Stimulated activated naive CD8-positive, alpha-beta T cell treated with anti-CD3 and anti-CD28 coated beads, Interleukin-15, Interleukin-2, amounts not matched to agents 100 ng/mL and 50 ng/mL, for 24 hours (primary cell): ENCODE results near the gene S100A4.
"Not testable (repeated sequence)": the region's sequence is repeated elsewhere in the genome, so short reads cannot be mapped to it uniquely, and the experiment has no call there.

Experiments used
- H3K27ac Mint-ChIP-seq: one replicate; pipeline ENCODE4 v1.8.0; 2021; ENCODE audit warnings: mild to moderate bottlenecking, mixed read lengths
- H3K27me3 Mint-ChIP-seq: one replicate; pipeline ENCODE4 v1.8.0; 2021; ENCODE audit warnings: mixed read lengths
- H3K36me3 Mint-ChIP-seq: one replicate; pipeline ENCODE4 v1.8.0; 2021; ENCODE audit warnings: low read depth, mixed read lengths
- H3K4me1 Mint-ChIP-seq: one replicate; pipeline ENCODE4 v1.8.0; 2021; ENCODE audit warnings: low read depth, mixed read lengths
- H3K4me3 Mint-ChIP-seq: one replicate; pipeline ENCODE4 v1.8.0; 2021; ENCODE audit warnings: mild to moderate bottlenecking, mixed read lengths
- H3K9me3 Mint-ChIP-seq: one replicate; pipeline ENCODE4 v1.8.0; 2021; ENCODE audit warnings: mixed read lengths

The S100A4 gene

DNA sequence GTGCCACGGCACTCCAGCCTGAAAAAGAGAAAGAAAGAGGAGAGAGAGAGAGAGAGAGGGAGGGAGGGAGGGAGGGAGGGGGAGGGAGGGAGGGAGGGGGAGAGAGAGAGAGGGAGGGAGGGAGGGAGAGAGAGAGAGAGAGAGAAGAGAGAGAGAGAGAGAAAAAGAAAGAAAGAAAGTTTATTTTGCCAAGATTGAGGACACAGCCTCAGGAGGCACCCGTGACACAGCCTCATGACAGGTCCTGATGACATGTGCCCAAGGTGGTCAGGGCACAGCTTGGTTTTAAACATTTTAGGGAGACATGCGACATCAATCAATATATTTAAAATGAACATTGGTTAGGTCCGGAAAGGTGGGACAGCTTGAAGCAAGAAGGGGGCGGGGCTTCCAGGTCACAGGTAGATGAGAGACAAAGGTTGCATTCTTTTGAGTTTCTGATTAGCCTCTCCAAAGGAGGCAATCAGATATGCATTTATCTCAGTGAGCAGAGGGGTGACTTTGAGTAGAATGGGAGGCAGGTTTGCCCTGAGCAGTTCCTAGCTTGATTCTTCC lies 25.4 kb downstream of the S100A4 start:
- H3K4me3 Mint-ChIP-seq, H3K36me3 Mint-ChIP-seq, H3K9me3 Mint-ChIP-seq, H3K27ac Mint-ChIP-seq, H3K4me1 Mint-ChIP-seq, H3K27me3 Mint-ChIP-seq: not testable (repeated sequence)

DNA sequence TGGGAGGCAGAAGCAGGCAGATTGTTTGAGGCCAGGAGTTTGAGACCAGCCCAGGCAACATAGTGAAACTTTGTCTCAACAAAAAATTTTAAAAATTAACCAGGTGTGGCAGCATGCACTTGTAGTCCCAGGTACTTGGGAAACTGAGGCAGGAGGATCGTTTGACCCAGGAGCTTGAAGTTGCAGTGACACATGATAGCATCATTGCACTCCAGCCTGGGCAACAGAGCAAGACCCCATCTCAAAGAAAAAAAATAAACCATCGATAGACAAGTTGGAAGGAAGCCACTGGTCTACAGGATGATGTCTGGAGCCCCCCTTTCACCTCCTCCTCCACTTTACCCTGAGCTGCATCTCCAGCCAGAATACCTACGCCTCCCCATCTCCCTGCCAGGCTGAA lies 26.4 kb downstream of the S100A4 start:
- H3K4me1 Mint-ChIP-seq: peaks cover 10% of the 10 kb centered on the region
- no peak overlapping the region for H3K4me3 Mint-ChIP-seq
- no peaks in the 10 kb centered on the region for H3K9me3 Mint-ChIP-seq
- H3K27me3 Mint-ChIP-seq: no peaks in the 10 kb centered on the region
- no peak overlapping the region for H3K27ac Mint-ChIP-seq
- no peaks in the 10 kb centered on the region for H3K36me3 Mint-ChIP-seq

DNA sequence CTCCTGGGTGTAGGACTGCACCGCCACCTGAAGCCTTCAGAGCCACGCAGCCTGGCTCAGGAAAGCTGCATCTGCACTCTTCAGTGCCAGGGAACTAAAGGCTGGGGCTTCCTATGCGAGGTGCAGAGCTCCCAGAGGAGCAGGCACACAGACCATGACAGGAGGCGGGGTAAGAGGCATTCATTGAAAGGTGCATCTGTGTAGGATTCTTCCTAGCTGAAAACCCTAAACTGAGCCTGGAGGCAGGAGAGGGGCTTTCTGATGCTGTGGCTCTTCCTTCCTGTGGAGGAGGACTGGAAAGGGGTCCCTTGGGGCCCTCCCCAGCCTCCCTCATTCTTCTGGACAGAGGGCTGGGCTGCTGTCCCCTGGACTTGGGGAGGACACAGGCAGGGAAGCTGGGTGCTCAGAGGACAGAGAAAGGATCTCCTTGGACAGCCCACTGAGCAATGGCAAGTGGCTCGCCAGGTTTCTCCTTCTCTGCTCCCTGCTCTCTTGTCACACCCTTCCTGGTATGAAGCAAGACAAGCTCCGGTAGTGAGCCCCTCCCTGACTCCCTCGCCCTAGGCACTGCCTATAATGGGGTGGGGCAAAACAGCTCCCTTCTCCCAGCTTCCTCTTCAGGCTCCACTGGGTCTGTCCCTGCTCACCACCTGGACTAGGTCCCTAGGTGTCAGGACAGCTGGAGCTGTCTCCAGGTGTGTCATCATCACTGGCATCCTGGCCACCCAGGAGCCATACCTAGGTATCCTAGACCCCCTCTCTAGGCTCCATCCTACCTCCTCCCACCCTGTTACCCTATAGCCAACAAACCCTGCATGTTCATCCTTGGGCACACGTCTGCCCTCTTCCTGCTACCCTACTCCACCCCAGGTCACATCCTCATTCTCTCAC lies 29.9 kb downstream of the S100A4 start:
- no peak overlapping the region for H3K27ac Mint-ChIP-seq
- H3K9me3 Mint-ChIP-seq: no peaks in the 10 kb centered on the region
- no peak overlapping the region for H3K4me3 Mint-ChIP-seq
- H3K4me1 Mint-ChIP-seq: peaks cover 12% of the 10 kb centered on the region
- H3K27me3 Mint-ChIP-seq: no peaks in the 10 kb centered on the region
- H3K36me3 Mint-ChIP-seq: no peaks in the 10 kb centered on the region

DNA sequence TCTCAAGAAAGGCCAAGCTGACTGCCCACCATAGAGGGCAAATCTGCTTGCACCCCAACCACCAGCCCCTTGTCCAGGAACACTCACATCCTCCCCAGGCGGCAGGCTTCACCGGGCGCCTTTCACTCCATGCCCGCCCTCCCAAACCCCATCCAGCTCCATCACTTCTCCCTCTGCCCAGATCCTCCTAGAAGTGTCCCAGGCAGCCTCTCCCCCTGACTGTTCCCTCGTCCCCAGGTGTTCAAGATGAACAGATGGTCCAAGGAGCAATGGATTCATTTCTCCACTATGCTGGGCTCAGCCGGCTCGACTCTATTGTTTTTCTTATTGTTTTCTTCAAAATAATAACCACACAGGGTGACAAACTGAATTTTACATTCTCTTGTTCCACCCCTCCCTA lies 31.9 kb downstream of the S100A4 start:
- no peak overlapping the region for H3K4me3 Mint-ChIP-seq
- H3K36me3 Mint-ChIP-seq: no peaks in the 10 kb centered on the region
- no peaks in the 10 kb centered on the region for H3K9me3 Mint-ChIP-seq
- no peak overlapping the region for H3K27ac Mint-ChIP-seq
- no peaks in the 10 kb centered on the region for H3K27me3 Mint-ChIP-seq
- H3K4me1 Mint-ChIP-seq: peaks cover 12% of the 10 kb centered on the region

DNA sequence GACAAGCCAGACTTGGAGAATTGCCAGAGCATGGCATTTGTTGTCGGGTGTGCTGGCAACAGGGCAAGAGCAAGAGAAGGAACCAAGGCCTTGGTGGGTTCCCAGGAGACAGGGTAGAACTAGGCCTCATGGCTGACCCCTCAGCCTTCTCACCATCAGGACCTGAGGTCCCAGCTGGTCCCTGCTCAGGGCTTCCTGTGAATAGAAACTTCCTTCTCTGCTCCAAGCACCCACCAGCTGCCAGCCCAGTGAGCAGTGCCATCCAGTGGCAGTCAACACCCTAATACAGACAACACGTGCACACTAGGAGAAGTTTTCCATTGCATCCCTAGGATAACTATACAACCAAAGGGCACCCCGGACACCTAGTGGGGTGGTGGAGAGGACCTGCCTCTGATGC lies 32.6 kb downstream of the S100A4 start:
- no peaks in the 10 kb centered on the region for H3K27me3 Mint-ChIP-seq
- no peaks in the 10 kb centered on the region for H3K9me3 Mint-ChIP-seq
- no peaks in the 10 kb centered on the region for H3K36me3 Mint-ChIP-seq
- H3K4me1 Mint-ChIP-seq: peaks cover 9% of the 10 kb centered on the region
- no peak overlapping the region for H3K4me3 Mint-ChIP-seq
- no peak overlapping the region for H3K27ac Mint-ChIP-seq

DNA sequence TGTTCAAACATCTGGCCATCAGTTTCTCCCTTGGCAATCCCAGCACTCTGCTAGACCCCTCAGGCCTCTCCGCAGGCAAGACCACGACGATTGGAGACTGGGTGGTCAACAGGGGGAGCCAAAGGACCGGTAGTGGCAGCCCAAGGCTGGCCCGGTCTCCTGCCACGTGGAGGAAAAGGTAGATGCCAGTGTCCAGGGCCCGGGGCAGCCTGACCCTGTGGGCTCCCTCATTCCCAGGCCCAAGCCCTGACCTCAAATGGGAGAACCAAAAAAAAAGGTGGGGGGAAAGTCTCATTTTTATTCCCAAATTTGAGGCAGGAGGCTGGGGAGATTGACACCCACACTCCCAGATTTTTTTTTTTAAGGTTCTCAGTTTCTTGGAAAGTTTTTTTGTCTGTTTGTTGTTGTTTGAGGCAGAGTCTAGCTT lies 34.6 kb downstream of the S100A4 start:
- Mint-ChIP-seq H3K27me3 (no peaks in the 10 kb centered on the region), H3K4me1 (peaks cover 9% of the 10 kb centered on the region), H3K9me3 (no peaks in the 10 kb centered on the region), H3K27ac (peak overlapping the region; percentile 90), H3K36me3 (no peaks in the 10 kb centered on the region), H3K4me3 (no peak overlapping the region)

DNA sequence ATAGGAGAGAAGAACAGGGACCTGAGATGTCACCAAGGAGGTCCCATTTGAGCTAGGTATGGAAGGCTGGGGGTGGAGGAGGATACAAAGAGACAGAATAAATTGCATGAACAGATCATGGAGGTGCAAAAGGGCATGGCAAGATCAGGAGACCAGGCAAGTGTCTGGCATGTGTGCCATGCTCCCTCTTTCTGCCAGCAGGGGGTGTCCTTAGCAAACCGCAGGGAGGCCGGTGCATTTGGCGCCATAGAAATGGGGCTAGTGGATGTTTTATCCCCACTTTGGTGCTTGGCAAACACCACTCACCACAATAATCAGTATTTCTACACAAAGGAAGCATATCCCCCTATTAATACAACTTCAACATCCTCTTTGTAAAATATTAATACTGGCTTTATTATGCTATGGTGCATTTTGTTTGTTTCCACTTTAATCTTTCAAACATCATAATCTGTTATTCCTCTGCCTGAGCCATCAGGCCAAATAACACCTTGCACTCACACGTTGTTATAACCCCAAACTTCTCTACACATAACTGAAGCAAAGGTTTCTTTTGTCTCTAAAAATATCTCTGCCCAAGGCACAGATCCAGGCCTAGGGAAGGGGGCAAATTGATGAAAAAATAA lies 35.8 kb downstream of the S100A4 start:
- H3K4me3 Mint-ChIP-seq: no peak overlapping the region
- H3K27ac Mint-ChIP-seq: peak overlapping the region; percentile 38
- H3K4me1 Mint-ChIP-seq: peaks cover 11% of the 10 kb centered on the region
- H3K36me3 Mint-ChIP-seq: no peaks in the 10 kb centered on the region
- H3K27me3 Mint-ChIP-seq: no peaks in the 10 kb centered on the region
- H3K9me3 Mint-ChIP-seq: no peaks in the 10 kb centered on the region

DNA sequence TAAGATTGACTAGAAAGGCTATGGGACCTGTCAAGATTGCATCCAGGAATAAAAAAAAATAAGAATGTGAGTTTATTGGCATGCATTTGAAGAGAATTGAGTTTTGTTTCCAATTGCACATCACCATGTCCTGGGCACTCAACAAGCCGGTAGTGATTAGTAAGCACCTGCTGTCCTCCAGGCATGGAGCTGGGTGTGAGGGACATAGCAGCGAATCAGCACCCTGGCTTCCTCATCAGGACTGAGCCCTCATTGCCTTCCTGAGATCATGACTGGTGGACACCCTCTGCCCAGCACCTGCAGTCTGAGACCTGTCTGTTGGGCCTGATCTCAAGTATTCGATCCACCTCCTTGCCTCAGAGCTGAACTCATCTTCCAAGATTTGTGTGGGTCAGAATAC lies 36.6 kb downstream of the S100A4 start:
- Mint-ChIP-seq H3K27ac (no peak overlapping the region), H3K4me3 (no peak overlapping the region), H3K4me1 (peaks cover 15% of the 10 kb centered on the region), H3K9me3 (no peaks in the 10 kb centered on the region), H3K27me3 (no peaks in the 10 kb centered on the region), H3K36me3 (no peaks in the 10 kb centered on the region)

DNA sequence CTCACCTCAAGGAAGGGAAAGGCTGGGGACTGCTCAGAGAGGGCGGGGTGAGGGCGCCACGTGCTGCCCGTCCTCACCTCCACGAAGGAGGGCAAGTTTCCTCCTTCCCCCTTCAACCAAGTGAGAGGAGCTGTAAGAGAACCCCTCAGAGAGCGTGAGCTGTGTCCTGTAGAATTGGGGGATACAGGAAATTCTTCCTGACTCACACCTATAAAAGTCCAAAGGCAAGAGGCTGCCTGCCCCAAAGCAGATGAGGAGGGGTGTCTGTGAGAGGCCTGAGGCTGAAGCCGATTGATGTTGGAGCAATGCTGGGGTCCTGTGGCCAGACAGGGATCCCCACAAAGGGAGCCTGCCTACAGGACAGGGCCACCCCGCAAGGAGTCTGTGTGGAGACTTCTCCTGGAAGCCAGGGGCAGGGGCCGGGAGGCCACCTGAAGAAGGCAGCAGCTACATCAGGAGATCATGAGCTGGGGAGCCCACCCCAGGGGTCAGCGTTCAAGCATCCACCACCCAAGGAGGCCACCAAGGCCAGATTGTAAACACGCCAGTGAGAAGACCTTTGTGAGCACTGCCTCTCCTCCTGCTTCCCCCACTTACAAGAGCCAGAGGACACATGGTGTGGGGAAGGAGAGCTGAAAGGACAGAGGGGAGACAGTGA lies 37.6 kb downstream of the S100A4 start:
- peaks cover 15% of the 10 kb centered on the region for H3K4me1 Mint-ChIP-seq
- no peaks in the 10 kb centered on the region for H3K9me3 Mint-ChIP-seq
- no peak overlapping the region for H3K4me3 Mint-ChIP-seq
- no peaks in the 10 kb centered on the region for H3K27me3 Mint-ChIP-seq
- no peak overlapping the region for H3K27ac Mint-ChIP-seq
- no peaks in the 10 kb centered on the region for H3K36me3 Mint-ChIP-seq

DNA sequence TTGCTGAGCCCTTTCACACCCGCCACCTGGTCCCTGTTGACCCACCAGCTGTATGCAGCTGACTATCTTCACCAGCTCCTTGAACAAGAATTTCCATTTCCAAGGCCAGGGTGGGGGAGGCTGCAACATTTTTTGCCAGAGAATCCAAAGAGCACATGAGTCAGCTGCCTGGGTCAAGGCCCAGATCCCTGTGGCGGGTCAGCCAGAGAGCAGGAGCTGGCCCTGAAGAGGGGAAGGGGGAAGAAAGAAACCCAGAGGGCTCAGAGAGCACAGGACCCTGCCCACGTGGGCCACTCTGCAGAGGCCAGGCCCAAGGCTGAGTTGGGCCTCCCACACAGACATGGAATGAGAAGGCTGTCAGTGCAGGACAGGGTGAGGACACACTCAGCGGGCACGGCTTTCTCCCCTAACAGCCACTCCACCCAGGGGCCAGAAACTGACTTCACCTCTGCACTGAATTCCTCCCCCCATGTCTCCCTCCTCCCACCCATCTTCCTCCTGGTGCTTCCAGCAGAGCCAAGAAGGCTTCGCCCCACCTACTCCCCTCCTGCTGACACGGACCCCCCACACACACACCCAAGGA lies 38.7 kb downstream of the S100A4 start:
- Mint-ChIP-seq H3K36me3 (no peaks in the 10 kb centered on the region), H3K4me3 (no peak overlapping the region), H3K27me3 (no peaks in the 10 kb centered on the region), H3K4me1 (peaks cover 15% of the 10 kb centered on the region), H3K9me3 (no peaks in the 10 kb centered on the region), H3K27ac (no peak overlapping the region)

DNA sequence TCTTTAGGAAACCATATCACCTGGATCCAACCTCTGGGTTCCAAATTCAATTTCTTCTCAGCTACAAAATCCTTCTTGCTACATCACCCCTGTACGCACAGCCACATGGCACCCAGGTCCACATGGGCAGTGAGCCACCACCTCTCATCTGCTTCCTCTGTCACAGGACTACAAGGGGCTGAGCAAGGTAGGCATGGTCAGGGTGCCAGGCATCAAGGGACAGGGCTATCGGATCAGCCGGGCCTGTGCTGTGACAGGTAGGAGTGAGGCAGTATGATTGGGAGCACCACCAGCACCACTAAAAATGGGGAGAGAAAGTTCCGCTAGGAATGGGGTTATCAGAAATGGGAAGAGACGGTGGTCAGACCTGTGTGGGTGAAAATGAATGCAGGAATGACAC lies 39.2 kb downstream of the S100A4 start:
- H3K4me3 Mint-ChIP-seq: no peak overlapping the region
- H3K4me1 Mint-ChIP-seq: peaks cover 13% of the 10 kb centered on the region

DNA sequence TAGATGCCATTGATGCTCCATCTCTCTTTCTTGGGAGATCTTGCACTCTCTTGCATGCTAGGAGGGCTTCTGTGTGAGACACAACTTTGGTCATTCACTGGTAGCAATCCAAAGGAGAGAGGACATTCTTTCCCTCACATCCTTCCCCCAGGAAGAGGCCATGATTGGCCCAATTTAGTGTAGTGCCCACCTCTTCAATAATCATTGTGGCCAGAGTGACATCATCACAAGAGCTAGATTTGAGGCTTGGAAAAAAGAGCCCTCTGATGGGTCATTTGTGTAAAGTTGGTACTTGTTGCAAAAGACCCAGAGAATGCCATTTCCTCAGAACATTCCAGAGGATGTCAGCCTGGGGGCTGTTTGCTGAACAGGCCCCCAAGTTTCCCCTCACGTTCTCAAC lies 40.0 kb downstream of the S100A4 start:
- Mint-ChIP-seq H3K27ac (no peak overlapping the region), H3K4me1 (peaks cover 6% of the 10 kb centered on the region), H3K36me3 (no peaks in the 10 kb centered on the region), H3K9me3 (no peaks in the 10 kb centered on the region), H3K27me3 (no peaks in the 10 kb centered on the region), H3K4me3 (no peak overlapping the region)

More for the DNA sequence above, 39.2 kb downstream of the S100A4 start:
- Mint-ChIP-seq H3K27ac (no peak overlapping the region), H3K36me3 (no peaks in the 10 kb centered on the region), H3K9me3 (no peaks in the 10 kb centered on the region), H3K27me3 (no peaks in the 10 kb centered on the region)

DNA sequence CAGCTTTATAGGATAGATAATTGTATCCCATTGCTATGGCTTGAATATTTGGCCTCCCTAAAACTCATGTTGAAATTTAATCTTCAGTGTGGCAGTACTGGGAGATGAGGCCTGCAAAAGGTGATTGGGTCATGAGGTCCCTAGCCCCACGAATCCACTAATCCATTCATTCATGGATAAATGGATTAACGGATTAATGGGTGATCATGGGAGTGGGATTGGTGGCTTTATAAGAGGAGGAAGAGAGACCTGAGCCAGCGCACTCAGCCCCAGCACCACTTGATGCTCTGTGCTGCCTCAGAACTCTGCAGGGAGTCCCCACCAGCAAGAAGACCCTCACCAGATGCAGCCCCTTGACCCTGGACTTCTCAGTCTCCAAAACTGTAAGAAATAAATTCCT lies 41.8 kb downstream of the S100A4 start:
- no peak overlapping the region for H3K27ac Mint-ChIP-seq
- no peaks in the 10 kb centered on the region for H3K36me3 Mint-ChIP-seq
- no peak overlapping the region for H3K4me3 Mint-ChIP-seq
- peaks cover 11% of the 10 kb centered on the region for H3K27me3 Mint-ChIP-seq
- H3K9me3 Mint-ChIP-seq: no peaks in the 10 kb centered on the region
- H3K4me1 Mint-ChIP-seq: peaks cover 6% of the 10 kb centered on the region

DNA sequence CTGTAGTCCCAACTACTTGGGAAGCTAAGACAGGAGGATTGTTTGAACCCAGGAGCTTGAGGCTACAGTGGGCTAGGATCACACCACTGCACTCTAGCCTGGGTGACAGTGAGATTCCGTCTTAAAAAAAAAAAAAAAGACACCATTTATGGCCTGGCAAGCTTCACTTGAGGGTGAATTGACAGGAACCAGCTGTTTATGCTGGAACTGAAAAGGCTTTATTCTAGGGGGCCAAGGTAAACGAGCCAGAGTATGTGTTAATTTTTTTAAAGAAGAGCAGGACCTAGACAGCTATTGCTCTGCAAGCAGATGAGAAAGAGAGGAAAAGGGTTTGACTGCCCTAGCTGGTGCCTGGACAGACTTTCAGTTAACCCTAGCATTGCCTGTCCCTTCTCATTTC lies 46.9 kb downstream of the S100A4 start:
- H3K27ac Mint-ChIP-seq: no peak overlapping the region
- H3K27me3 Mint-ChIP-seq: peaks cover 26% of the 10 kb centered on the region
- no peaks in the 10 kb centered on the region for H3K9me3 Mint-ChIP-seq
- H3K4me3 Mint-ChIP-seq: no peak overlapping the region
- no peaks in the 10 kb centered on the region for H3K36me3 Mint-ChIP-seq
- no peaks in the 10 kb centered on the region for H3K4me1 Mint-ChIP-seq

DNA sequence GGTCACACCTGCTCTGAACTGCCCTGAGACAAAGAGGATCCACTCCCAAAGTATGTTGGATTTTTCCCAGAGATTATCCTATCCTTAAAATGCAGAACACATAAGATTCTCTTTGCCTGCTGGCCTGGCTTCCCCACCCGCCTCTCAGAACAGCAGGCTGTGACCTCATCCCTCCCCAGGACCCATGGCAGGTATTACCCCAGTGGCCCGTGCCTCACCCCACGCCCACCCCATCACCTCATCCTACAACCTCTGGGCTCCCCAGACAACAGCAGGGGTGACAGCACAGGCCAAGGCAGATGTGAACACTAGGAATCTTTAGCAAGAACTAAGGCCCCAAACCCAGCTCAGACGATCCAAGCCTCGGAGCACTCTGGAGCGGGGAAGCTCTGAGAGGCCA lies 50.1 kb downstream of the S100A4 start:
- Mint-ChIP-seq H3K27ac (no peak overlapping the region), H3K36me3 (no peaks in the 10 kb centered on the region), H3K27me3 (peaks cover 26% of the 10 kb centered on the region), H3K4me1 (no peaks in the 10 kb centered on the region), H3K4me3 (no peak overlapping the region), H3K9me3 (no peaks in the 10 kb centered on the region)
